Ovary (tissue), 3 donors: Measurements from ENCODE around the gene NDUFS7.

ENCODE experiments used
- POLR2A ChIP-seq: fragments of 450-650 bp; IDR thresholded peaks from one replicate; pipeline ENCODE4 v1.6.1; 2017; ENCODE audit warnings: antibody characterized with exemption, mild to moderate bottlenecking, moderate library complexity
- TF ChIP-seq, protein P1 (sequence below), 3 donors: fragments of 450-650 bp in 2 of 3; fragments of 200-600 bp in 1 of 3; IDR thresholded peaks; one replicate each; pipeline versions ENCODE4 v1.5.1 to v1.8.0; 2016 to 2022; ENCODE audit warnings: antibody characterized with exemption in 3 of 3, mild to moderate bottlenecking in 1 of 3
- donor health status: DM: no; HTN: no; CAD: no.

GRCh38 chr19:1430246-1430645 is 46.5 kb downstream of the NDUFS7 start:
- TF ChIP-seq POLR2A, result no peak
- TF ChIP-seq, protein P1, sequence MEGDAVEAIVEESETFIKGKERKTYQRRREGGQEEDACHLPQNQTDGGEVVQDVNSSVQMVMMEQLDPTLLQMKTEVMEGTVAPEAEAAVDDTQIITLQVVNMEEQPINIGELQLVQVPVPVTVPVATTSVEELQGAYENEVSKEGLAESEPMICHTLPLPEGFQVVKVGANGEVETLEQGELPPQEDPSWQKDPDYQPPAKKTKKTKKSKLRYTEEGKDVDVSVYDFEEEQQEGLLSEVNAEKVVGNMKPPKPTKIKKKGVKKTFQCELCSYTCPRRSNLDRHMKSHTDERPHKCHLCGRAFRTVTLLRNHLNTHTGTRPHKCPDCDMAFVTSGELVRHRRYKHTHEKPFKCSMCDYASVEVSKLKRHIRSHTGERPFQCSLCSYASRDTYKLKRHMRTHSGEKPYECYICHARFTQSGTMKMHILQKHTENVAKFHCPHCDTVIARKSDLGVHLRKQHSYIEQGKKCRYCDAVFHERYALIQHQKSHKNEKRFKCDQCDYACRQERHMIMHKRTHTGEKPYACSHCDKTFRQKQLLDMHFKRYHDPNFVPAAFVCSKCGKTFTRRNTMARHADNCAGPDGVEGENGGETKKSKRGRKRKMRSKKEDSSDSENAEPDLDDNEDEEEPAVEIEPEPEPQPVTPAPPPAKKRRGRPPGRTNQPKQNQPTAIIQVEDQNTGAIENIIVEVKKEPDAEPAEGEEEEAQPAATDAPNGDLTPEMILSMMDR (IDR thresholded peaks at IDR 0.05), result no peak
